NCI-H2029 treated with DMSO at 0.1 percent for 48 hours (cell line): Measurements from ENCODE around the gene SERPINI1.

Experiments used
- DNase-seq: peaks from one replicate; lab custom pipeline; 2025; lab: John Stamatoyannopoulos, UW

The SERPINI1 gene

DNA sequence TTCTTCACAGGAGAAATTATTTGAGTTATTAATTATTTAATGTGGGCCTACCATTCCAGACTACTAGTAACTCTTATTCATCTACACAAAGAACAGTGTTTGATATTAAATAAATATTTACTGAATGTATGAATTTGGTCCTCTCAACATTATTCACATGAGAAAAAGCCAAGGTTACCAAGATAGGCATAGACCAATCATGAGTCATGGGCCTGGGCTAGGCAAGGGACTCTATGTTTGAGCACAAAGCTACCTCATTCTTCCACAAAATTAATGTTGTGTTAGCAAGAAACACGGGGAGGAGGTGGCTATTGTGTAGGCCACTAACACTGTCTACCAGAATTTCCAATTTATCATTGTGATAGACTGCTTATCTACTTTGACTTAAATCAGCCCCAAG is 115.7 kb downstream of the SERPINI1 start:
- no peak for DNase-seq

DNA sequence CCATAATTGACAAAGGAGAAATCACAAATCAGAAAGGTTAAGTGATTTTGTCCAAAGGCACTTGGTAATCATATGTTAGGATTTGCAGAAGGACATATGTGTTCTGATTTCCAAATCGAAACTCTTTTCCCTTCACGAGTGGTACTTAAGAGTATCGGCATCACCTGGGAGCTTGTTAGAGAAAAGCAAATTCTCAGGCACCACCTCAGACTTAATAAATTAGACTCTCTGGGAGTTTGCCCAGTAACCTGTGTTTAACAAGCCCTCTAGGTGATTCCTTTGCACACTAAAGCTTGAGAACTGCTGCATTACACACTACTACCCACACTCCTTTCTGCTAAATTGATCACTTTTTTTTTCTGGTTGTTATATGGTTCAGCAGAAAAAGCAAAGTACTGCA is 116.2 kb downstream of the SERPINI1 start:
- no peak for DNase-seq

DNA sequence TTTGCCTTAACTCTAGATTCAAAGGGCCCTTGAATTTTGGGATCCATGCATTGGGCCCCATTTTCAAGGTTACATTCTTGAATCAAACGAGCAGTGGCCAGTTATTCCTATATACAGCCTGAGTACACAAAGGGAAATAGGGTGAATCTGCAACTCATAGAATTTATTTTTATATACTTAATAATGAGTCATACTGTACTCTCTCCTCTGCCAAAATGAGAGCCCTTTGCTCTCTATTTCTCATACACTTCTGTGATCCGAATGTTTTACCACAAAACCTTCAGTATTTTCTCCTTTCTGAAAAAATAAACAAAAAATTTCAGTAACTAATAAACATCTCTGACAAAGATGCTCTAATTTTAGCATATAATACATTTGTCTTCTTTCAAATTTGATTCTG is 116.7 kb downstream of the SERPINI1 start:
- DNase-seq = no peak

DNA sequence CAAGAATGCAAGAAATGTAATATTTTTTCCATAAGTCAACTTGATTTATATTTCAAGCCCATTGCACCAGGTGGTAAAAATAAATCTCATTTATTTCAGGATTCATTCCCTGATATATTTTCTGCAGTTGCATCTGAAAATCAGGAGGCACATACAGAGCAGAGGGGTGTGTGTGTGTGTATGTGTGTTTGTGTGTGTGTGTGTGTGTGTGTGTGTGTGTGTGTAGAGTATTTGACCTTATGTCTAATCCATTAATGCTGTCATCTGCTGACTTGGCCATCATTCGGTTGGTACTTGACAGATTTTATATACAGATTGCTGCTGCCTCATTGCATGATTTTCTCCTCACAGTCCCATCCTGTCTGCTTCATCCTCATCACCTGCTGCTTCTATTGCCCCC is 118.5 kb downstream of the SERPINI1 start:
- no peak for DNase-seq

DNA sequence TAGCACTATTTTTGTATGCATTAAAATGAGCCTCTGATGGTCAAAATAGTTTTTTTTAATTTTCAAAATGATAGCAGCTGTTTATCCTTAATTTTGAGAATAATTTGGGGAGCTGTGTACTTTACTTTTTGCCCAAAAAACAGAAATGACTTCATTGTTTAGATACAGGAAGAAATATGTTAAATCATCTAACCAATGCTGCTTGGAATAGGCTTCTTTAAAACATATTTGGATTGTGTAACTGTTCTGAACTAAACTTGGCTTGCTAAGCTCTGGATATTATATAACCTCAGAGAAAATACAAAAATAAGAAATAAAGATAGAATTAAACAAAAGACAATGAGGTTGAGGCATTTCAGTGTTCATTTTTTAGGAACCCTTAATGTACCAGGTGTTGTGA is 119.3 kb downstream of the SERPINI1 start:
- no peak for DNase-seq

DNA sequence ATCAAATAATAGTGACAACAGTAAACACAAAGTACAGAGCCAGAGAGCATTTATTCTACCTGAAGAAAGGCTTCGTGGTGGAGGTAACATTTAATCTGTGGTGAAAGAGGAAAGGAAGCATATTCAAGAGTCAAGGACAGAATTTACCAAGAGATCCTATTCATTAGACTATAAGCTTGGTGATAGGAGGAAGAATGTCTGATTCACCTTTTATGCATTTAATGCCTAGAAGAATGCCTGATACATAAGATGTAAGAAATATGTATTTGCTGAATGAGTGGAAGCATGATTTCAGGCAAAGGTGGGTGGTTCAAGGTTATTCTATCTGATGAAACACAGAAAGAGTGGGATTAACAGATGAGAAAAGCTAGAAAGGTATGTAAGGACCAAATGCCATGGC is 119.8 kb downstream of the SERPINI1 start:
- DNase-seq = no peak

DNA sequence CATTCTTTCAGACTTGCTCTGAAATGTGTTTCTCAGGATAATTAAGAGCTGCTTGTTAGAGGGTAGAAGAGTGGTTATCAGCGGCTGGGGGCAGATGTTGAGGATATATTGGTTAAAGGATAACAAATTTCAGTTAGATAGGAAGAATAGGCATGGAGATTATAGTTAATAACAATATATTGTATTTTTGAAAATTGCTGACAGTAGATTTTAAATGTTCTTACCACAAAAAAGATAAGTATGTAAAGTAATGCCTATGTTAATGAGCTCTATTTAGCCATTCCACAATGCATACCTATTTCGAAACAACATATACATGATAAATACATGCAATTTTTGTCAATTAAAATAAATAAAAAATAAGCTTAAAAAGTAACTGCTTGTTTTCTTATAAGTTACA is 123.3 kb downstream of the SERPINI1 start:
- no peak for DNase-seq

DNA sequence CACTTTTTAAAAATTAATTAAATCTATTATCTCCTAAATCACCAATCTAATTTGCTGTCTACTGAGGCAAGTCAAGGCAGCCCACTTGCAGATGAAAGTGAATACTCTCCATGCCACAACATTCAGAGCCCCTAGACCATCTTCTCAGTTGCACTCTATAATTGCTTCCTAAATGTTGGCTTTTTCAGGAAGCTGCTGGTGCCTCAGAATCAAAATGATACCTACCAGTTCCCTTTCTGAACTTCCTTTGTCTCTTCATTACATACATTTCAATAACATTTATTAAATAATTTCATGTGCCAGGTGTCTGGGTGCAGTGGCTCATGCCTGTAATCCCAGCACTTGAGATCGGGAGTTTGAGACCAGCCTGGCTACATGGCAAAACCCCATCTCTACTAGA is 124.1 kb downstream of the SERPINI1 start:
- no peak for DNase-seq

DNA sequence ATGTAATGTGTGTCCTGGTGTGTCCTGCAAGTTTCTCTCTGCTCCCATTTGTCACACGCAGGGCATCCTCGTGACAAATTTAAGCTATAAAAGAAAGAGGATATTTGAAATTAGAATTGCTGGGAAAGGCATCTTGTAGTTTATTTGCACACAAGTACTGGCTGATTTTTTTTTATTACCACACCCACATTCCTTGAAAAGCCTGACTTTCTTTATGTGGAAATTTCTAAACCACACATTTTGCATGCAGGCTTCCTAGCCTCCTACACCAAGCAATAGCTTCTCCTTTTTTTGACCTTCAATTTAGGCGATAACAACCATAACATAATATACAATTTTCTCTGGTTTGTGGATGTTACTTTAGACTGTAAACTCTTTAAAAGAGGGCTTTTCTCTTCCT is 126.1 kb downstream of the SERPINI1 start:
- DNase-seq = no peak

DNA sequence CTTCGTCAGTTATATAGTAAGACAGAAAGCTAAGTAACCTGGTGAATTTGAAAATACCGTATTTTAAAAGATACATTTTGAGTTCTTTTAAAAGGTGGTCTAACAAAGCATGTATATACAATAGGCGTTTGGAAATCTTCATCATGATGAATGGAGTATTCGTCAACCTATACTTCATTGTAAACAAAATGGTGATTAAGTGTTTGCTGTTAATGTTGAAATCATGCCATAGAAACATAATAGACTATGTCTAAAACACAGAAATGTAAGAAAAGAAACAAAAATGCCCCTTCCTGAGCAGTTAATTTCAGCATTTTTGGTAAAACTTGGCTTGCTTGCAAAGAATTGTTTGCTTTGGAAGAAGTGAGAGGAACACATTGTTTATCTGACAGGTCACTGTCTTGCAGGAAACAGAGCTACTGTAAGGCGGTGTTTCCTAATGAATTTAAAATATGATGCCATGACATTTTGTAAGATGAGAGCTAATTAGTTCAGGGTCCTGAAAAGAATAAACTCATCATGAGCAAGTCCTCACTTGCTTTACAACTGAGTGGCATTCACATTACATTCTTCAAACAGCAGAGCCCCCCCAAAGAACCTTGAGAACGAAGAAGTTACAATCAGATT is 126.7 kb downstream of the SERPINI1 start:
- no peak for DNase-seq

DNA sequence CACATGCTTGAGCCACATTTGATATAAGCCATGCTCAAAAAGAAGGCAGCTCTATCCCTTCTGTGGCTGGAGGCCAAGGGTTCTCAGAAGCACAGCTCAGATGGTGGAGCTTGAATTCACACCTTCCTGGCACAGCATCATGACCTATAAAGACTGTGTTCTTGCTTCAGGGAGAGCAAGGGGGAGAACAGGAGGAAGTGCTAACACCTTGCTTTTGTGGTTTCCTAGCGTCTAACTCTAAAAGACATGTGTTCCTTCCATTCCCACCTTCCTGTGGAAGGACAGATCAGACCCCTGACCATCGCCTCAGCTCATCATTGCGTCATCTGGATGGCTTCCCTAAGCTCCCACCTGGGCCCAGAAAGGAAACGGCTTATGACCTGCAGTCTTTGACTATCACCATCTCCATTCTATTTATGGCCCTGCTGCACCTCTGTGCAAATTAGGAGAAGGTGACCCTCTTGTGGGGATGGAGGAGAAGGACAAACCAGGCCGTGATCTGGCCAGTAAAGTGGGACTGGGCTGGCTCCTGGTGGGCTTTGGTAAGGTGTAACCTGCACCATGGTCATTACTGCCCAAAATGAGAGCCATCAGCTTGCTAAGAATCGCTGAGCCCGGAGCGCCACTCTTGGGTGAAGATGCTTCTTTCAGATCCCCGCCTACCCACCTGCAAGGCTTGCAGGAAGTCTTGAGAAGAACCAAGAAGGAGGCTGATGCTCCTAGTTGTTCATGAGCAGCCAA is 128.5 kb downstream of the SERPINI1 start:
- DNase-seq = no peak

DNA sequence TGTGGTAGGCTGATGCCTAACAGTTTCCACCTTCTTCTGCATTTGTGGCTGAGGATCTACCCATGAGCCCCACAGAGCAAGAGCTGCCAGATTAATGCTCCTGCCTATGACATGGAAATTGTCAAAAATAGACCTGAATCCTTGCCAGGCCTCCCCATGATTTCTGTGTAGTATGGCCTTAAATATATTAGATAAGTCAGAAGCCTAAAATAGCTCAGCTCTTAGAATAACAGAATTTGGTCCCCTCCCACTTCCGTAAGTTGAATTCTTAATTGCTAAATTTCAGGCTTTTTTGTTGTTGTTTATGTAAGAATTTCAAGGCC is 129.0 kb downstream of the SERPINI1 start:
- no peak for DNase-seq

DNA sequence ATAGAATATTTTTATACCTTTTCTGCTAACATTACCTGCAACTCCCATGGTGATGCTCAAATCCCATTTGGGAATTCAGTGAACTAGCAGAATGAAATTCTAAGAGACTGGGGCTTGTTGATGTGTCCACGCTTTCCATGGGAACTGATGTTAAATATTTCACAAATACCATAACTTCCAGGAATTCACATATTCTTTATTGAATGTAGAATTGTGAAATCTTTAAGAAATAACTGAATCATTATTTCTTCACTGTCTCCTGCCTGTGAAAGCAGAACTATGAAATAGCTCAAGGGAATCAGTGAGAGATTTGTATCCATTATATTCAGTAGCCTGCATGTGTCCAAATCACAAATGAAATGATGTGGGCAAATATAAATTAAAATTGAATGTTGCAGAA is 130.8 kb downstream of the SERPINI1 start:
- DNase-seq = no peak

DNA sequence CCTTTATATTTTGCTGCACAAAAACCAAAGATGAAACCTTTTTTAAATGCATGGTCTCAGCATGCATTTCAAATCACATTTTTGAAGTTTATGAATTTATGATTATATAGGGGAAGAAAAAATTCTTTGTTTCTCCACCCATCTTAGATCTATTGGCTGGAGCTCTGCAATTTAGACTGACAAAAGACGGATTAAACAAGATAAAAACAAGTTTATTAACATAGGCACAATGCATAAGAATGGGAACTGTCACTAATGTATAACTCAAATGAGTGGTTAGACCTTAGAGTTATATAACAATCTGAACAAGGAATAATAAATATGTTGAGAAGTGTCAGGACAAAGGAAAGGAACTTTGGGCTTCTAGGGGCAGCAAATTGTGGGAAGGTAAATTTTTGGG is 132.5 kb downstream of the SERPINI1 start:
- DNase-seq = no peak

DNA sequence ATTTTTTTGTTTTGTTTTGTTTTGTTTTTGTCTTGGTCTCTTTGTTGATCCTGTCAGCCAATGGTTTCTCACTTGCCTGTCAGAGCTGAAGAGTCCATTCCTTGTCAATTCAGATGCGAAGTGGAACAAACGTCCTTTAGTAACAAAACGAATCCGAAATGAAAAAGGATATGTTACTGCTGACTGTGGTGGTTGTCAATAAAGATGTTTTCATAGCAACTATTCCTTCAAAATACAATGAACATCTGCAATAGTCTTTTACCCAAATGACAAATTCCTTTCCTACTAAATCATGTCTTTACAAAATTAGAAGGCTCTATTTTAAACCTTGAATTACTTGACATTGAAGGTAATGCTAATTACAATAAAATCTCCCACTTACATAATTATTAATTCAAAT is 134.7 kb downstream of the SERPINI1 start:
- DNase-seq = no peak

DNA sequence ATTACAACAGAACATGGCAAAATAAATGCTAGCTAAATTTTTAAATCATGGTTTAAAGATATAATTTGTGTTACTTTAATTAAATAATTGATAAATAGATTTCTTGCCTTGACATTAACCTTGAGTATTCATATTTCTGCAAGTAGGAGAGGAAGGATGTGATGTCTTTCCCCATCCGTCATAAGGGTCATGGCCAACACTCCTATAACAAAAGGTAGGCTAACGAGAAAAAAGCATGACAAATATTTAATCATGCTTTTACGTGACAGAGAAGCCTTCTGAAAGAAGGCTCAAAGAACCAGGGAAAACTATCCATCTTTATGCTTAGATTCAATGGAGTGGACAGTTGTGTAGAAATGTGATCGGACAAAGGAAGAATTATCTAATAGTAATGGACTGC is 135.2 kb downstream of the SERPINI1 start:
- DNase-seq = no peak

DNA sequence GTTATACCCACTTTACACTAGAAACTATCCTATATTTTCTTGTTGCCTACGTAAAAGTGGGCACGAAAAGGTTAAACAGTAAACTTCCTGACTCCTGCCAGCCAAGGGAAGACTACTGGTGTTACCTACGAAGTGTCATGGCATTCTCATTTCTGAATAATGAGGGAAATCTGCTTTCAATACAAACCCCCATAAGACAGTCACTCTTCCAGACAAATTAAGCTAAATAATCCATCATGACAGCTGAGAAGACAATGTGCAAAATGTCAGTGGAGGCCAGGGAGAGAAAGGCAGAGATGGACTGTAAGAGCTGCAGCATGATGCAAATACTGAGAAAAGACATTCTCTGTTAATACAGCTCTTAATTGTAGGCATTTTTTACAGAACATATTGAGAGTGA is 136.5 kb downstream of the SERPINI1 start:
- no peak for DNase-seq

DNA sequence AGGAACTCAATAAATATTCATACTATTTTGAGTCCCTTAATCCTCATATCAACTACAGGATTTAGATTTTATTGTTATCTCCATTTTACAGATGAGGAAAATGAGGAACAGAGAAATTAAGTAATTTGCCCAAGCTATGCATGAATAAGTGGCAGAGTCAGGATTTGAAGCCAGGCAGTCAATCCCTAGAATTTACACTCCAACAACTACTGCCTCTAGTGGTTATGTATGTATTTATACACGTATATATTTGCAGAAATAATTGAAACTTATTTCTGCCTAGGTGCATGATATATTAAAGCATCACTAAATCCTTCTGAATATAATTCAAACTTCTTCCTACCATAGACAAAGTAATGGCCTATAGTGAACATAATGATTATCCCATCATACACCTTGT is 137.4 kb downstream of the SERPINI1 start:
- no peak for DNase-seq

DNA sequence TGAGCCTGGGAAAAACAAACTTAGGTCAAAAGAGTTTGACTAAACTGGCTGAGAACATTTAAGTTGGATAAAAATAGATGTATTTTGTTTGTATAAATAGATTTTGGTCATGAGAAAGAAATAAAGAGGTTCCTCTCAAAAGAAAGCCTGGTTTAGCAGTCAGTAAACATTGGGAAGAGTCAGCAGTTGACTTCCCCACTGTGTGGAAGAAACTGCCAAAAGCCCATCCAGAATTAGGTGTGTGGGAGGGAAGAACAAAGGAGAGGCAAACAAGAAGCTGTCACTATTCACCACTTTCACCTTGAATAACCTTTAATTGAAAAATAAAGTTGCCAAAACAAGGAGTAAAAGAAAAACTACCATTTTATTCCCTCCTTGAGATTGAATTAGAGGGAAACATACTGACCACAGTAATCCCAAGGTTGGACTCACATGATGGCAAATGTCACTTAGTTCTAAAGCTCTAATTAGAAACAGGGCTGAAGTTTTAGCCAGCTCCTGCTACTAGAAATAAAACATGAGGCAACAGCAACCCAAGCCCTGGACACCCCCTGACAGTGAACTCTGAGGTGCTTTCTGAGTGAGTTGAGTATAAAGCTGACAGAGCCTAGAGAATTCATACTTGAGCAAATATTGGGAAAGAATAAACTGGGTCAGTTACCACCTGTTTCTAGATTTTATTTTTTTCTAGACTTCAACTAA is 139.3 kb downstream of the SERPINI1 start:
- no peak for DNase-seq
